Measurements from ENCODE around the gene ACACA.
"Not testable (repeated sequence)": the region's sequence is repeated elsewhere in the genome, so short reads cannot be mapped to it uniquely, and the experiment has no call there.

Gene ACACA

DNA sequence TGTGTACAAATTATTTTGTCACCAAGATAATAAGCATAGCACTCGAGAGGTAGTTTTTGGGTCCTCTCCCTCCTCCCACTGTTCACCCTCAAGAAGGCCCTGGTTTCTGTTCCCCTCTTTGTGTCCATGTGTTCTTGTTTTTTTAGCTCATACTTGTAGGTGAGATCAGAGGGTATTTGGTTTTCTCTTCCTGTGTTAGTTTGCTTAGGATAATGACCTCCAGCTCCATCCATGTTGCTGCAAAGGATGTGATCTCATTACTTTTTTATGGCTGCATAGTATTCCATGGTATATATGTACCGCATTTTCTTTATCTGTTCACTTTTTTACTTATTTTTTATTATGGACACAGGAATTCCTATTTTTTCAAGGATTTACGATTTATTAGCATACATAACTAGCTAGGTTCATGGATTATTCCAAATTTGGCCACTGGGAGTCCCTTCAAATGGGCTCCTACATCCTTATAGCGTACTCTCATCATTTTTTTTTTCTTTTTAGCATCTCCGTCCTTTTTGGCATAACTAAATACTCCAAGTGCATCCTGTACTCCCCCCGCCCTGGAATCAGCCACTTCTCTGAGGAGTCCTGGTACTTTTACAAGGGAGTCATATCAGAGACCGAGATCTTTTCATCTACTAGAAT, 7.4 kb upstream of the ACACA start:
- Histone ChIP-seq H3K4me3 (ENCODE audit: low read depth, low read length) (no peak overlapping the region), H3K27ac (ENCODE audit: extremely low read depth, low read depth, low read length) (no peak overlapping the region), H3K9me3 (ENCODE audit: control insufficient read depth, insufficient read depth, low read depth, low read length) (no peaks in the 10 kb centered on the region), H3K36me3 (ENCODE audit: control insufficient read depth in 2 of 2, insufficient read depth in 1 of 2, low read length in 2 of 2) (peaks cover 77 to 93% of the 10 kb centered on the region in 2 experiments), H3K4me1 (ENCODE audit: control insufficient read depth, insufficient read depth, low read length) (no peaks in the 10 kb centered on the region)
- ChIA-PET POLR2A (interaction anchor here (0.7 kb wide), 1 partner anchor 84 kb away, joined by 8 read pairs; no protein-coding TSS in a partner anchor), CTCF (interaction anchor here (0.6 to 1.2 kb wide), 4 partner anchors 13 to 102 kb away, joined by 3 to 4 read pairs (median 3); no protein-coding TSS in a partner anchor)
- TF ChIP-seq ZNF670 (tag by site-specific recombination; IDR thresholded peaks at IDR 0.05; ENCODE audit: low read depth), result no peak
- TF ChIP-seq ZNF146 (tag by site-specific recombination; IDR thresholded peaks at IDR 0.05), result peak; percentile 99
- no peak for TF ChIP-seq ZNF660 (tag by site-specific recombination; IDR thresholded peaks at IDR 0.05)
- TF ChIP-seq, protein P1, sequence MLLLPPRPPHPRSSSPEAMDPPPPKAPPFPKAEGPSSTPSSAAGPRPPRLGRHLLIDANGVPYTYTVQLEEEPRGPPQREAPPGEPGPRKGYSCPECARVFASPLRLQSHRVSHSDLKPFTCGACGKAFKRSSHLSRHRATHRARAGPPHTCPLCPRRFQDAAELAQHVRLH (tag by site-specific recombination; IDR thresholded peaks at IDR 0.05), result peak; percentile 82
- TF ChIP-seq TCF7L2 (IDR thresholded peaks at IDR 0.05; ENCODE audit: borderline replicate concordance, low read depth, low read length), result no peak
- TF ChIP-seq, protein P2, sequence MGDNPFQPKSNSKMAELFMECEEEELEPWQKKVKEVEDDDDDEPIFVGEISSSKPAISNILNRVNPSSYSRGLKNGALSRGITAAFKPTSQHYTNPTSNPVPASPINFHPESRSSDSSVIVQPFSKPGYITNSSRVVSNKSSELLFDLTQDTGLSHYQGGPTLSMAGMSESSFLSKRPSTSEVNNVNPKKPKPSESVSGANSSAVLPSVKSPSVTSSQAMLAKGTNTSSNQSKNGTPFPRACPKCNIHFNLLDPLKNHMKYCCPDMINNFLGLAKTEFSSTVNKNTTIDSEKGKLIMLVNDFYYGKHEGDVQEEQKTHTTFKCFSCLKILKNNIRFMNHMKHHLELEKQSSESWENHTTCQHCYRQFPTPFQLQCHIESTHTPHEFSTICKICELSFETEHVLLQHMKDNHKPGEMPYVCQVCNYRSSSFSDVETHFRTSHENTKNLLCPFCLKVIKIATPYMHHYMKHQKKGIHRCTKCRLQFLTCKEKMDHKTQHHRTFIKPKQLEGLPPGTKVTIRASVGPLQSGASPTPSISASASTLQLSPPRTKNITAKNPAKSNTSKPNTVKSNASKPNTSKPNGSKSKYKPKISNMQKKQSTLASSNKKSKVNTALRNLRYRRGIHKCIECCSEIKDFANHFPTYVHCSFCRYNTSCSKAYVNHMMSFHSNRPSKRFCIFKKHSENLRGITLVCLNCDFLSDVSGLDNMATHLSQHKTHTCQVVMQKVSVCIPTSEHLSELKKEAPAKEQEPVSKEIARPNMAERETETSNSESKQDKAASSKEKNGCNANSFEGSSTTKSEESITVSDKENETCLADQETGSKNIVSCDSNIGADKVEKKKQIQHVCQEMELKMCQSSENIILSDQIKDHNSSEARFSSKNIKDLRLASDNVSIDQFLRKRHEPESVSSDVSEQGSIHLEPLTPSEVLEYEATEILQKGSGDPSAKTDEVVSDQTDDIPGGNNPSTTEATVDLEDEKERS (tag by site-specific recombination; IDR thresholded peaks at IDR 0.05), result 0 out of 2 replicates have a peak, but pooled peaks have one; percentile 56
- TF ChIP-seq ZFP37 (tag by site-specific recombination; IDR thresholded peaks at IDR 0.05), result no peak
- TF ChIP-seq ZNF311 (tag by site-specific recombination; IDR thresholded peaks at IDR 0.05; ENCODE audit: borderline replicate concordance), result no peak

DNA sequence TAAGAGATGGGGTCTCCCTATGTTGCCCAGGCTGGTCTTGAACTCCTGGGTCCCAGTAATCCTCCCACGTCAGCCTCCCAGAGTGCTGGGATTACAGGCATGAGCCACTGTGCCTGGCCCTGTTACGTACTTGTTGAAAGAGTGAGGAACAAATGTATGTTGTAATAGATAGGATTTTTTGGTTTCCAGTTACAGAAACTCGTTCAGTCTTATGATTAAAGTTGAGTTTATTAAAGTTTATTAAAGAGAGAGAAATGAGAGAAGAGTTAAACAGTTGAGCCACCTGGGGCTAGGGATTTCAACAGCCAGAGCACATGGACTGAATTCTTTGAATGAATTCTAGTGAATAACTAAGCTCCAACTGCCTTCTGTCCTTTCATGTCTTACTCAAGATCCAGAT, 3.7 kb upstream of the ACACA start:
- Histone ChIP-seq H3K36me3 (ENCODE audit: control insufficient read depth in 2 of 2, insufficient read depth in 1 of 2, low read length in 2 of 2) (peaks cover 58 to 59% of the 10 kb centered on the region in 2 experiments), H3K27ac (ENCODE audit: extremely low read depth, low read depth, low read length) (no peak overlapping the region), H3K4me3 (ENCODE audit: low read depth, low read length) (no peak overlapping the region), H3K4me1 (ENCODE audit: control insufficient read depth, insufficient read depth, low read length) (no peaks in the 10 kb centered on the region; the same call in 1 of the 2 replicates), H3K9me3 (ENCODE audit: control insufficient read depth, insufficient read depth, low read depth, low read length) (no peaks in the 10 kb centered on the region)
- ChIA-PET CTCF (interaction anchor here (0.6 to 1.2 kb wide), 3 partner anchors 37 to 1820 kb away, joined by 3 to 6 read pairs (median 3); no protein-coding TSS in a partner anchor), POLR2A (interaction anchor here (0.6 to 0.8 kb wide), 2 partner anchors 13 to 19 kb away, joined by 3 to 4 read pairs; no protein-coding TSS in a partner anchor)
- TF ChIP-seq ZBTB21 (tag by site-specific recombination; IDR thresholded peaks at IDR 0.05), result no peak
- TF ChIP-seq, protein P3, sequence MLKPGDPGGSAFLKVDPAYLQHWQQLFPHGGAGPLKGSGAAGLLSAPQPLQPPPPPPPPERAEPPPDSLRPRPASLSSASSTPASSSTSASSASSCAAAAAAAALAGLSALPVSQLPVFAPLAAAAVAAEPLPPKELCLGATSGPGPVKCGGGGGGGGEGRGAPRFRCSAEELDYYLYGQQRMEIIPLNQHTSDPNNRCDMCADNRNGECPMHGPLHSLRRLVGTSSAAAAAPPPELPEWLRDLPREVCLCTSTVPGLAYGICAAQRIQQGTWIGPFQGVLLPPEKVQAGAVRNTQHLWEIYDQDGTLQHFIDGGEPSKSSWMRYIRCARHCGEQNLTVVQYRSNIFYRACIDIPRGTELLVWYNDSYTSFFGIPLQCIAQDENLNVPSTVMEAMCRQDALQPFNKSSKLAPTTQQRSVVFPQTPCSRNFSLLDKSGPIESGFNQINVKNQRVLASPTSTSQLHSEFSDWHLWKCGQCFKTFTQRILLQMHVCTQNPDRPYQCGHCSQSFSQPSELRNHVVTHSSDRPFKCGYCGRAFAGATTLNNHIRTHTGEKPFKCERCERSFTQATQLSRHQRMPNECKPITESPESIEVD (tag by site-specific recombination; IDR thresholded peaks at IDR 0.05), result peak; percentile 61

DNA sequence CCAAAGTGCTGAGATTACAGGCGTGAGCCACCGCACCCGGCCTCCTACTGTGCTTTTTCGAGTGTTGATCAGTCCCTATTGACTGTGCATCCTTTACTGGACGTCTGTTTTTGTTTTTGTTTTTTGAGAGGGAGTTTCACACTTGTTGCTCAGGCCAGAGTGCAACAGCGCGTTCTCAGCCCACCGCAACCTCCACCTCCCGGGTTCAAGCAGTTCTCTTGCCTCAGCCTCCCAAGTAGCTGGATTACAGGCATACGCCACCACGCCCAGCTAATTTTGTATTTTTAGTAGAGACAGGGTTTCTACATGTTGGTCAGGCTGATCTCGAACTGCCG, 1.5 kb upstream of the ACACA start:
- H3K4me1 ChIP-seq (ENCODE audit: control insufficient read depth, insufficient read depth, low read length); H3K9me3 ChIP-seq (ENCODE audit: control insufficient read depth, insufficient read depth, low read depth, low read length); H3K27ac ChIP-seq (ENCODE audit: extremely low read depth, low read depth, low read length); H3K4me3 ChIP-seq (ENCODE audit: low read depth, low read length): not testable (repeated sequence)
- ChIA-PET POLR2A (interaction anchor here (1.1 to 1.5 kb wide), 4 partner anchors 19 to 80 kb away, joined by 4 to 8 read pairs (median 6); no protein-coding TSS in a partner anchor), CTCF (interaction anchor here (0.9 to 2.9 kb wide), 3 partner anchors 12 to 39 kb away, joined by 3 to 14 read pairs (median 3); no protein-coding TSS in a partner anchor)
- TF ChIP-seq ZNF121 (tag by site-specific recombination; IDR thresholded peaks at IDR 0.05) (peak; percentile 48; the same call in 1 of the 2 replicates), SCRT2 (tag by site-specific recombination; IDR thresholded peaks at IDR 0.05) (peak; percentile 95), SCRT1 (tag by site-specific recombination; IDR thresholded peaks at IDR 0.05; ENCODE audit: borderline replicate concordance) (peak; percentile 83; the same call in 1 of the 2 replicates)
- H3K36me3 ChIP-seq (ENCODE audit: control insufficient read depth in 2 of 2, insufficient read depth in 1 of 2, low read length in 2 of 2), result peaks cover 37 to 42% of the 10 kb centered on the region in 2 experiments; a peak in 2 of 3 replicates

Measured in HEK293 (cell line).